Suprapubic skin (tissue), 3 donors: ENCODE results near the gene SMIM26.

Experiments
- POLR2A ChIP-seq, 2 donors: fragments of 450-650 bp; IDR thresholded peaks; one replicate each; pipeline ENCODE4 v1.6.1; 2017; ENCODE audit warnings: antibody characterized with exemption in 2 of 2, mild to moderate bottlenecking in 2 of 2, moderate library complexity in 2 of 2
- TF ChIP-seq, protein P1 (sequence below), 2 donors: fragments of 200-600 bp in 1 of 2; fragments of 450-650 bp in 1 of 2; sonication (generic) in 1 of 2; IDR thresholded peaks; one replicate each; pipeline ENCODE4 v1.5.1; 2016 to 2019; ENCODE audit warnings: antibody characterized with exemption in 2 of 2, mild to moderate bottlenecking in 1 of 2, moderate library complexity in 1 of 2

DNA sequence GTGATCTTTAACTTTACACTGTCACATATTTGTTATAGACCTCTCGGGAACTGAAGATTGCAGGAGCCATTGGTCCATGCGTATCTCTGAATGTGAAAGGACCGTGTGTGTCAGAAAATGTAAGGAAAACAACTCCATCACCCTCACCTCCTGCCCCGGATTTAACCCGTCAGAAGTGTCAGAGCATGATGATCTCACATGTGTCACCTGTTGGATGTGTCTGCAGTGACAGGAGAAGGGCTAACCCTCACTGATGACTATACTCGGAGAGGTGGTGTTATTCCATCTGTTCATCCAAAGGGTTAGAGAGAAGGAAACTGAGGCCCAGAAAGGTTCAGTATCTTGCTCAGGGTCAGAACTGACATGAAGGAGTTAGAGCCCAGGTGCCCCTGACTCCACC is 34.6 kb upstream of the SMIM26 start:
- TF ChIP-seq, protein P1, sequence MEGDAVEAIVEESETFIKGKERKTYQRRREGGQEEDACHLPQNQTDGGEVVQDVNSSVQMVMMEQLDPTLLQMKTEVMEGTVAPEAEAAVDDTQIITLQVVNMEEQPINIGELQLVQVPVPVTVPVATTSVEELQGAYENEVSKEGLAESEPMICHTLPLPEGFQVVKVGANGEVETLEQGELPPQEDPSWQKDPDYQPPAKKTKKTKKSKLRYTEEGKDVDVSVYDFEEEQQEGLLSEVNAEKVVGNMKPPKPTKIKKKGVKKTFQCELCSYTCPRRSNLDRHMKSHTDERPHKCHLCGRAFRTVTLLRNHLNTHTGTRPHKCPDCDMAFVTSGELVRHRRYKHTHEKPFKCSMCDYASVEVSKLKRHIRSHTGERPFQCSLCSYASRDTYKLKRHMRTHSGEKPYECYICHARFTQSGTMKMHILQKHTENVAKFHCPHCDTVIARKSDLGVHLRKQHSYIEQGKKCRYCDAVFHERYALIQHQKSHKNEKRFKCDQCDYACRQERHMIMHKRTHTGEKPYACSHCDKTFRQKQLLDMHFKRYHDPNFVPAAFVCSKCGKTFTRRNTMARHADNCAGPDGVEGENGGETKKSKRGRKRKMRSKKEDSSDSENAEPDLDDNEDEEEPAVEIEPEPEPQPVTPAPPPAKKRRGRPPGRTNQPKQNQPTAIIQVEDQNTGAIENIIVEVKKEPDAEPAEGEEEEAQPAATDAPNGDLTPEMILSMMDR (IDR thresholded peaks at IDR 0.05) = no peak
- TF ChIP-seq POLR2A (IDR thresholded peaks at IDR 0.05) = no peak
